A549 (cell line): ENCODE data around the gene UBN2. TPM values are rescaled to one million over a fixed set of nuclear protein-coding genes. Genes with fewer than 3 reads are reported as not detected.

Experiments used
- ATAC-seq, 2 experiments: fragments of 200-7000 bp in 1 of 2; fragments of >200 bp in 1 of 2; cut with Nextera tagmentation in 1 of 2; cut with Tn5 transposase in 1 of 2; 3 replicates each; pipeline versions ENCODE4 v1.8.0 to v1.9.1; 2018 to 2020; ENCODE audit warnings: mild to moderate bottlenecking in 1 of 2, moderate library complexity in 1 of 2
- CTCF ChIA-PET: fragments of 300-600 bp; sonication (Branson Sonifier 250); formaldehyde crosslinking; extraction: SDS; loops from one replicate; lab custom pipeline; 2021; ENCODE audit warnings: antibody characterized with exemption, inconsistent platforms; lab: Yijun Ruan, JAX
- POLR2A ChIA-PET: fragments of 350-600 bp; formaldehyde crosslinking; extraction: SDS; loops from one replicate; lab custom pipeline; 2021; ENCODE audit warnings: antibody characterized with exemption, inconsistent platforms; lab: Yijun Ruan, JAX
- DNase-seq, 2 experiments: peaks; one replicate each; pipeline versions ENCODE4 v3.0.0 to v3.0.0-alpha.2; 2011 to 2016; ENCODE audit warnings: low read depth in 1 of 2, low spot score in 1 of 2
- FAIRE-seq: peaks from 2 replicates; lab custom pipeline; 2011; peaks lifted over from hg19 to GRCh38; lab: Jason Lieb, UNC
- H3K27ac ChIP-seq, 2 experiments: fragments of >200 bp; sonication (Bioruptor Twin); formaldehyde crosslinking; 3 replicates each; pipeline ENCODE4 v1.5.1; 2016 to 2017
- H3K4me1 ChIP-seq: fragments of >200 bp; sonication (Bioruptor Twin); formaldehyde crosslinking; 3 replicates; pipeline ENCODE4 v1.6.1; 2016
- H3K4me2 ChIP-seq: fragments of >200 bp; sonication (Bioruptor Twin); formaldehyde crosslinking; 3 replicates; pipeline ENCODE4 v1.6.1; 2016
- H3K4me3 ChIP-seq: fragments of >200 bp; sonication (Bioruptor Twin); formaldehyde crosslinking; 3 replicates; pipeline ENCODE4 v1.5.1; 2016
- H3K9me3 ChIP-seq: fragments of >200 bp; sonication (Bioruptor Twin); formaldehyde crosslinking; 3 replicates; pipeline ENCODE4 v1.6.1; 2016
- BHLHE40 ChIP-seq: IDR thresholded peaks from 2 replicates; pipeline ENCODE4 v1.6.1; 2012; ENCODE audit warnings: low read depth, low read length, inconsistent platforms
- CEBPB ChIP-seq, 2 experiments: fragments of >200 bp in 1 of 2; sonication (Bioruptor Twin) in 1 of 2; formaldehyde crosslinking in 1 of 2; IDR thresholded peaks; 2 replicates each; pipeline ENCODE4 v1.6.1; 2012 to 2016
- CHD2 ChIP-seq: fragments of 150-350 bp; IDR thresholded peaks from 2 replicates; pipeline ENCODE4 v1.6.1; 2014; ENCODE audit warnings: low read length; ENCODE audit not compliant: partially characterized antibody
- FOSB ChIP-seq: fragments of 250-450 bp; sonication (Bioruptor Pico); IDR thresholded peaks from 2 replicates; pipeline ENCODE4 v1.5.0; 2020; ENCODE audit warnings: mild to moderate bottlenecking, moderate library complexity
- GATA3 ChIP-seq: IDR thresholded peaks from 2 replicates; pipeline ENCODE4 v1.6.1; 2012; ENCODE audit warnings: borderline replicate concordance
- HDAC2 ChIP-seq: fragments of 200-600 bp; sonication (generic); IDR thresholded peaks from 2 replicates; pipeline ENCODE4 v1.6.1; 2016
- HOXB13 ChIP-seq: fragments of 250-450 bp; sonication (Bioruptor Pico); IDR thresholded peaks from 2 replicates; pipeline ENCODE4 v1.5.0; 2020; ENCODE audit warnings: low read depth, mild to moderate bottlenecking, moderate library complexity
- JUN ChIP-seq, 2 experiments: fragments of >200 bp; sonication (Bioruptor Twin); formaldehyde crosslinking; IDR thresholded peaks; 2 replicates in 1 of 2; 3 replicates in 1 of 2; pipeline ENCODE4 v1.6.1; 2016 to 2017
- JUNB ChIP-seq: fragments of >200 bp; sonication (Bioruptor Twin); formaldehyde crosslinking; IDR thresholded peaks from 2 replicates; pipeline ENCODE4 v1.6.1; 2016
- KDM1A ChIP-seq: fragments of 200-600 bp; sonication (generic); IDR thresholded peaks from 2 replicates; pipeline ENCODE4 v1.6.1; 2016; ENCODE audit warnings: low read depth, mild to moderate bottlenecking
- MAFK ChIP-seq: fragments of 450-650 bp; IDR thresholded peaks from 2 replicates; pipeline ENCODE4 v1.6.1; 2014; ENCODE audit not compliant: partially characterized antibody
- MYC ChIP-seq: IDR thresholded peaks from 2 replicates; pipeline ENCODE4 v1.6.1; 2012; ENCODE audit warnings: mild to moderate bottlenecking, inconsistent platforms, low read length, improper control_type of control experiment, borderline replicate concordance
- NFE2L2 ChIP-seq: fragments of 150-350 bp; conservative IDR thresholded peaks from 2 replicates; pipeline ENCODE4 v1.6.1; 2014; ENCODE audit warnings: low read length
- NPAS2 ChIP-seq: fragments of 250-450 bp; sonication (Bioruptor Pico); IDR thresholded peaks from 2 replicates; pipeline ENCODE4 v1.8.0; 2022; ENCODE audit warnings: mild to moderate bottlenecking, moderate library complexity, borderline replicate concordance
- PHF8 ChIP-seq: fragments of 200-600 bp; sonication (generic); IDR thresholded peaks from 2 replicates; pipeline ENCODE4 v1.6.1; 2016; ENCODE audit warnings: low read depth, mild to moderate bottlenecking, antibody characterized with exemption, moderate library complexity, borderline replicate concordance
- POLR2A ChIP-seq: IDR thresholded peaks from 2 replicates; pipeline ENCODE4 v1.6.1; 2012; ENCODE audit warnings: mild to moderate bottlenecking, low read length
- RAD21 ChIP-seq, 2 experiments: fragments of >200 bp in 1 of 2; sonication (Bioruptor Twin) in 1 of 2; formaldehyde crosslinking in 1 of 2; IDR thresholded peaks in 1 of 2; conservative IDR thresholded peaks in 1 of 2; 2 replicates in 1 of 2; 3 replicates in 1 of 2; pipeline ENCODE4 v1.6.1; 2012 to 2018; ENCODE audit warnings: inconsistent platforms in 1 of 2
- RNF2 ChIP-seq: fragments of 200-600 bp; sonication (generic); IDR thresholded peaks from 2 replicates; pipeline ENCODE4 v1.6.1; 2016; ENCODE audit warnings: low read depth, mild to moderate bottlenecking, antibody characterized with exemption, moderate library complexity, borderline replicate concordance
- SMC3 ChIP-seq: fragments of >200 bp; sonication (Bioruptor Twin); formaldehyde crosslinking; IDR thresholded peaks from 3 replicates; pipeline ENCODE4 v1.6.1; 2018; ENCODE audit warnings: inconsistent platforms
- SREBF2 ChIP-seq: fragments of 450-650 bp; IDR thresholded peaks from 2 replicates; pipeline ENCODE4 v1.6.1; 2014; ENCODE audit warnings: mild to moderate bottlenecking, moderate library complexity
- TFCP2L1 ChIP-seq: fragments of 250-450 bp; sonication (Bioruptor Pico); IDR thresholded peaks from 2 replicates; pipeline ENCODE4 v1.5.0; 2021; ENCODE audit warnings: mild to moderate bottlenecking
- TP53 ChIP-seq: fragments of 250-450 bp; sonication (Bioruptor Pico); IDR thresholded peaks from 2 replicates; pipeline ENCODE4 v1.5.0; 2021; ENCODE audit warnings: mild to moderate bottlenecking, moderate library complexity
- ZNF302 ChIP-seq: fragments of 250-450 bp; sonication (Bioruptor Pico); IDR thresholded peaks from 2 replicates; pipeline ENCODE4 v1.9.0; 2021; ENCODE audit warnings: inconsistent platforms, mild to moderate bottlenecking, moderate library complexity
- WGBS: methylation state at CpG from one replicate; pipeline ENCODE4 v1.1.6; 2017; ENCODE audit errors: missing lambda C conversion rate; 5-methylcytosine and 5-hydroxymethylcytosine counted together
- polyA plus RNA-seq, 4 experiments: library from polyadenylated mRNA; depleted of rRNA in 3 of 4; stranded (reverse); fragments of >200 nt; fragmentation: RNase III in 1 of 4; extraction: RNeasy Plus Mini Kit Qiagen cat#74134 plus additional on column Dnase treatment in 1 of 4; gene quantifications; 2 replicates in 3 of 4; 3 replicates in 1 of 4; pipeline ENCODE4 v1.2.3, GENCODE V29; 2011 to 2017
- TF ChIP-seq, protein P1 (sequence below): fragments of 250-450 bp; sonication (Bioruptor Pico); IDR thresholded peaks from 2 replicates; pipeline ENCODE4 v1.5.0; 2021; ENCODE audit warnings: mild to moderate bottlenecking, moderate library complexity, borderline replicate concordance
- TF ChIP-seq, protein P2 (sequence below): IDR thresholded peaks from 2 replicates; pipeline ENCODE4 v1.6.1; 2012; ENCODE audit warnings: low read depth, borderline replicate concordance
- TF ChIP-seq, protein P3 (sequence below): IDR thresholded peaks from 2 replicates; pipeline ENCODE4 v1.6.1; 2012

The UBN2 gene
- polyA plus RNA-seq, 2 of the 4 experiments (the other 2 are of a cell fraction): 2.1 to 5.7 TPM

DNA sequence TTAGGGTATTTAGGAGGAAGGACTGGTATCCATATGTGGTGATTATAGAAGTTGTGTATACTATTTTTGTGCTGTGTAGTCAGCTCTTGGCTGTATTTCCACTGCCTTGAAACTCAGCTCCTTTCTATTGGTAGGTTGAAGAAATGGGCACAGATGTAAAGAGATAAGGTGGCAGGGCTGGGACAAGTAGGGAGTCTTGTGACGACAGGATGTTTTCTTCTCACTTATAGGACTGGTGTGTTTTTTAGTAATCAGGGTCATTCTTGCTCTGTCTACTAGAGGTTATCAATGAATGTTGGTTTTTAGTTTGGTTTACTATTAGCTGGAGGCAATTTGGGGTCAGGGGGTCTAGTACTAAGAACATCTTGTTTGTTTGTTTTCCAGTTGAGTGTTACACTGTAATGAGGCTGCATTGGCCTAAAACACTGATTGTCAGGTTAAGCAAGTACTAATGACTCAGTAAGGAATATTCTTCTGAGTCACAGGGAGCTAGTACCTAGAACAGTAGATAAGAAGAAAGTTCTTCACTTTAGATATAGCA lies 11.8 kb downstream of the UBN2 start:
- ATAC-seq: peak in 1 of 2 experiments; percentile 30; a peak in 1 of 6 replicates
- no peak for DNase-seq
- H3K4me2 ChIP-seq: no peak overlapping the region
- POLR2A ChIA-PET: no interaction called here
- TF ChIP-seq RNF2 (no peak), JUNB (no peak), TP53 (no peak), JUN (IDR thresholded peaks at IDR 0.05) (no peak), KDM1A (no peak), TFCP2L1 (CRISPR knock-in tag) (no peak), PHF8 (no peak), HDAC2 (no peak)
- TF ChIP-seq, protein P1, sequence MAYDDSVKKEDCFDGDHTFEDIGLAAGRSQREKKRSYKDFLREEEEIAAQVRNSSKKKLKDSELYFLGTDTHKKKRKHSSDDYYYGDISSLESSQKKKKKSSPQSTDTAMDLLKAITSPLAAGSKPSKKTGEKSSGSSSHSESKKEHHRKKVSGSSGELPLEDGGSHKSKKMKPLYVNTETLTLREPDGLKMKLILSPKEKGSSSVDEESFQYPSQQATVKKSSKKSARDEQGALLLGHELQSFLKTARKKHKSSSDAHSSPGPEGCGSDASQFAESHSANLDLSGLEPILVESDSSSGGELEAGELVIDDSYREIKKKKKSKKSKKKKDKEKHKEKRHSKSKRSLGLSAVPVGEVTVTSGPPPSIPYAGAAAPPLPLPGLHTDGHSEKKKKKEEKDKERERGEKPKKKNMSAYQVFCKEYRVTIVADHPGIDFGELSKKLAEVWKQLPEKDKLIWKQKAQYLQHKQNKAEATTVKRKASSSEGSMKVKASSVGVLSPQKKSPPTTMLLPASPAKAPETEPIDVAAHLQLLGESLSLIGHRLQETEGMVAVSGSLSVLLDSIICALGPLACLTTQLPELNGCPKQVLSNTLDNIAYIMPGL (CRISPR knock-in tag): no peak
- TF ChIP-seq, protein P2, sequence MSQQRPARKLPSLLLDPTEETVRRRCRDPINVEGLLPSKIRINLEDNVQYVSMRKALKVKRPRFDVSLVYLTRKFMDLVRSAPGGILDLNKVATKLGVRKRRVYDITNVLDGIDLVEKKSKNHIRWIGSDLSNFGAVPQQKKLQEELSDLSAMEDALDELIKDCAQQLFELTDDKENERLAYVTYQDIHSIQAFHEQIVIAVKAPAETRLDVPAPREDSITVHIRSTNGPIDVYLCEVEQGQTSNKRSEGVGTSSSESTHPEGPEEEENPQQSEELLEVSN: no peak
- no peak overlapping the region for H3K27ac ChIP-seq
- FAIRE-seq: no peak
- no peaks in the 10 kb centered on the region for H3K4me1 ChIP-seq
- no peak overlapping the region for H3K4me3 ChIP-seq
- WGBS: 91% methylated on average over 1 of the region's 1 CpG
- CTCF ChIA-PET: interaction anchor here (0.8 to 1.3 kb wide), 2 partner anchors 12 to 131 kb away, joined by 4 to 5 read pairs; partner anchors contain the start of gene UBN2
- no peaks in the 10 kb centered on the region for H3K9me3 ChIP-seq

DNA sequence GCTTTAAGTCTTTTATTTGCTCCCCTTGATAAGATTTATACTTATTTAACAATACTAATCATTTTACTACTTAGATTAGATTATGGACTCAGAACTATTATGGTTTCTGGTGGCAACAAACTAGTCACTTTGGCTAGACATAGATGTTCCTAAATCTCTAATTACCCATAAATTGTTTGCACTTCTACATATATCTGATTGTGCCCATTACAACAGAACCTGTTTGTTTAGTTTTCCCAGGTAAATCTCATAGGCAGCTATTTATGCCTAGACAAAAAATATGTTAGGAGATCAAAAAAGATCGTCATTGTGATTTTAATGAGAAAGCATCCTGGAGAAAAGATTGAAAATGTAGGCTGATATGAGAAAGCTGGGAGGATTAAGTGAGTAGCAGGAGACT lies 14.4 kb downstream of the UBN2 start:
- 91% methylated on average over 1 of the region's 1 CpG for WGBS

DNA sequence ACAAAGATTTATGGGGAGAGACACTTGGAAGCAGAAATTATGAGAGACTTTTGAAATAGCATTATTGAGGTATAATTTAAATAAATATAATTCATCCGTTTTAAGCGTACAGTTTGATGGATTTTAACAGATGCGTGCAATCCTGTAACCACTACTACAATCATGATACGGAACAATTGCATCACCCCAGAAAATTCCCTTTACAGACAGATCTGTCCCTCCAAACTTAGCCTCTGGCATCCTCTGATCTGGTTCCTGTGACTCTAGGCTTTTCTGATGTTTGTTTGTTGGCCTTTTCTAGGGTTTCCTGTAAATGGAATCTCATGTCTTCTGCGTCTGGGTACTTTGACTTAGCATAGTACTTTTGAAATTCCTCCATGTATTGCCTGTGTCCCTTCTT lies 15.5 kb downstream of the UBN2 start:
- ChIA-PET POLR2A (no interaction called here), CTCF (interaction anchor here (0.7 kb wide), 1 partner anchor 201 kb away, joined by 3 read pairs; no protein-coding TSS in a partner anchor)
- ATAC-seq (no peak), DNase-seq (no peak), FAIRE-seq (no peak)
- Histone ChIP-seq H3K27ac (no peak overlapping the region), H3K4me2 (no peak overlapping the region), H3K4me3 (no peak overlapping the region), H3K9me3 (no peaks in the 10 kb centered on the region), H3K4me1 (no peaks in the 10 kb centered on the region)
- TF ChIP-seq JUN (IDR thresholded peaks at IDR 0.05) (no peak), HDAC2 (no peak), TP53 (no peak), BHLHE40 (no peak)
- TF ChIP-seq, protein P3, sequence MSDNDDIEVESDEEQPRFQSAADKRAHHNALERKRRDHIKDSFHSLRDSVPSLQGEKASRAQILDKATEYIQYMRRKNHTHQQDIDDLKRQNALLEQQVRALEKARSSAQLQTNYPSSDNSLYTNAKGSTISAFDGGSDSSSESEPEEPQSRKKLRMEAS: no peak
- 94% methylated on average over 5 of the region's 5 CpGs for WGBS

More for the DNA sequence above, 14.4 kb downstream of the UBN2 start:
- Histone ChIP-seq H3K27ac (no peak overlapping the region), H3K4me3 (no peak overlapping the region), H3K4me2 (no peak overlapping the region), H3K9me3 (no peaks in the 10 kb centered on the region), H3K4me1 (no peaks in the 10 kb centered on the region)
- FAIRE-seq: no peak
- ATAC-seq: no peak
- CTCF ChIA-PET: no interaction called here
- POLR2A ChIA-PET: no interaction called here
- TF ChIP-seq CHD2 (no peak), MYC (no peak), NPAS2 (no peak), JUNB (no peak), CEBPB (IDR thresholded peaks at IDR 0.05) (no peak), ZNF302 (CRISPR knock-in tag) (no peak), GATA3 (no peak), HOXB13 (CRISPR knock-in tag) (no peak), SMC3 (no peak), NFE2L2 (no peak), POLR2A (no peak), JUN (IDR thresholded peaks at IDR 0.05) (no peak), FOSB (no peak), MAFK (no peak), SREBF2 (no peak), RAD21 (conservative IDR thresholded peaks at IDR 0.05 in 1 of 2, IDR thresholded peaks at IDR 0.05 in 1 of 2) (no peak)
- DNase-seq: no peak
